GM12878 (cell line): ENCODE measurements around the gene GRXCR1. TPM values are rescaled to one million over a fixed set of nuclear protein-coding genes. Genes with fewer than 3 reads are reported as not detected.
A peak's percentile ranks its signal among the peaks of the same experiment; 100 is the strongest.

Experiments
- ATAC-seq: fragments of 200-7000 bp; cut with Tn5 transposase; 3 replicates; pipeline ENCODE4 v1.9.1; 2020; ENCODE audit warnings: mild to moderate bottlenecking, moderate library complexity
- Bru-seq: library from RNA; stranded (reverse); fragments of 400-500 nt; gene quantifications from one replicate; lab custom pipeline; 2021; lab: Mats Ljungman, UMichigan
- BruChase-seq, 2 experiments: library from RNA; stranded (reverse); fragments of 400-500 nt; gene quantifications; one replicate each; lab custom pipeline; 2021; lab: Mats Ljungman, UMichigan
- BruUV-seq: library from RNA; stranded (reverse); fragments of 400-500 nt; replicated peaks from 2 replicates; lab custom pipeline; 2021; lab: Mats Ljungman, UMichigan
- CTCF ChIA-PET: fragments of 300-600 bp; sonication (Branson Sonifier 250); formaldehyde crosslinking; extraction: SDS; loops from one replicate; lab custom pipeline; 2021; ENCODE audit warnings: inconsistent platforms; lab: Yijun Ruan, JAX
- POLR2A ChIA-PET: fragments of 350-600 bp; formaldehyde crosslinking; extraction: SDS; loops from one replicate; lab custom pipeline; 2021; ENCODE audit warnings: inconsistent platforms; lab: Charles Lee
- RAD21 ChIA-PET: fragments of 300-600 bp; sonication (Branson Sonifier 250); formaldehyde crosslinking; loops from one replicate; lab custom pipeline; 2023; ENCODE audit warnings: antibody characterized with exemption; ENCODE audit not compliant: unreplicated experiment; lab: Charles Lee
- SMC1A ChIA-PET: fragments of 300-600 bp; sonication (Branson Sonifier 250); formaldehyde crosslinking; loops from one replicate; lab custom pipeline; 2023; ENCODE audit not compliant: unreplicated experiment, uncharacterized antibody; lab: Charles Lee
- DNase-seq: peaks from one replicate; pipeline ENCODE4 v3.0.0-alpha.2; 2011; ENCODE audit warnings: low read depth, low spot score
- FAIRE-seq: peaks from 3 replicates; lab custom pipeline; 2011; peaks lifted over from hg19 to GRCh38; lab: Jason Lieb, UNC
- H2AFZ ChIP-seq: 2 replicates; pipeline ENCODE4 v1.6.0; 2011; ENCODE audit warnings: low read depth, low read length, control low read depth; ENCODE audit not compliant: control insufficient read depth
- H3K27ac ChIP-seq: 2 replicates; pipeline ENCODE4 v1.5.1; 2011; ENCODE audit warnings: control low read depth; ENCODE audit not compliant: control insufficient read depth, insufficient read depth
- H3K27me3 ChIP-seq, 2 experiments: replicated peaks in 1 of 2; 2 replicates each; pipeline versions ENCODE4 v1.6.0 to v1.6.1; 2011; ENCODE audit warnings: low read length in 1 of 2; ENCODE audit not compliant: control insufficient read depth in 2 of 2, insufficient read depth in 2 of 2
- H3K36me3 ChIP-seq, 2 experiments: 2 replicates each; pipeline ENCODE4 v1.5.1; 2011; ENCODE audit warnings: low read length in 1 of 2; ENCODE audit not compliant: control insufficient read depth in 2 of 2, insufficient read depth in 2 of 2
- H3K4me1 ChIP-seq: 2 replicates; pipeline ENCODE4 v1.6.1; 2011; ENCODE audit warnings: mild to moderate bottlenecking, low read length, moderate library complexity, mixed read lengths; ENCODE audit not compliant: control insufficient read depth, insufficient read depth
- H3K4me2 ChIP-seq: 2 replicates; pipeline ENCODE4 v1.6.0; 2011; ENCODE audit warnings: control low read depth; ENCODE audit not compliant: control insufficient read depth, insufficient read depth
- H3K4me3 ChIP-seq: fragments of 200-600 bp; sonication (generic); 2 replicates; pipeline ENCODE4 v1.5.1; 2016
- H3K79me2 ChIP-seq: 2 replicates; pipeline ENCODE4 v1.6.0; 2011; ENCODE audit warnings: low read length; ENCODE audit not compliant: control insufficient read depth, insufficient read depth
- H3K9ac ChIP-seq: 2 replicates; pipeline ENCODE4 v1.8.0; 2011; ENCODE audit warnings: low read length, control low read depth, mixed read lengths; ENCODE audit not compliant: control insufficient read depth, insufficient read depth
- H3K9me3 ChIP-seq: replicated peaks from 3 replicates; pipeline ENCODE4 v1.5.1; 2011; ENCODE audit warnings: mild to moderate bottlenecking, low read length; ENCODE audit not compliant: control insufficient read depth, insufficient read depth
- H4K20me1 ChIP-seq: 2 replicates; pipeline ENCODE4 v1.6.0; 2011; ENCODE audit not compliant: control insufficient read depth, insufficient read depth
- ELK1 ChIP-seq: IDR thresholded peaks from 2 replicates; pipeline ENCODE4 v1.6.1; 2012; ENCODE audit warnings: low read depth, low read length, improper control_type of control experiment
- FOXM1 ChIP-seq: IDR thresholded peaks from 2 replicates; pipeline ENCODE4 v1.6.1; 2012; ENCODE audit warnings: low read depth, mild to moderate bottlenecking, inconsistent platforms, low read length, moderate library complexity
- MXI1 ChIP-seq: fragments of 150-350 bp; IDR thresholded peaks from 2 replicates; pipeline ENCODE4 v1.6.1; 2011; ENCODE audit warnings: low read depth, mild to moderate bottlenecking, inconsistent platforms, low read length, improper control_type of control experiment
- NFYA ChIP-seq: IDR thresholded peaks from 2 replicates; pipeline ENCODE4 v1.6.1; 2011; ENCODE audit warnings: low read depth, mild to moderate bottlenecking, low read length, improper control_type of control experiment, borderline replicate concordance
- POLR2A ChIP-seq: IDR thresholded peaks from 2 replicates; pipeline ENCODE4 v1.6.1; 2011; ENCODE audit warnings: low read depth, mild to moderate bottlenecking, low read length
- REST ChIP-seq: IDR thresholded peaks from 2 replicates; pipeline ENCODE4 v1.6.1; 2012; ENCODE audit warnings: mild to moderate bottlenecking, low read depth, low read length
- SMAD1 ChIP-seq: fragments of 450-650 bp; IDR thresholded peaks from 2 replicates; pipeline ENCODE4 v1.6.1; 2018; ENCODE audit warnings: mild to moderate bottlenecking, low read depth; ENCODE audit not compliant: partially characterized antibody
- SP1 ChIP-seq: IDR thresholded peaks from one replicate; pipeline ENCODE4 v1.6.1; 2011; ENCODE audit warnings: low read depth, low read length
- STAT1 ChIP-seq: fragments of 450-650 bp; conservative IDR thresholded peaks from 2 replicates; pipeline ENCODE4 v1.6.1; 2014; ENCODE audit warnings: antibody characterized with exemption, mild to moderate bottlenecking
- SUPT20H ChIP-seq: IDR thresholded peaks from 2 replicates; pipeline ENCODE4 v1.6.1; 2011; ENCODE audit warnings: low read depth, mild to moderate bottlenecking, low read length, moderate library complexity, borderline replicate concordance; ENCODE audit not compliant: control insufficient read depth
- TAF1 ChIP-seq: IDR thresholded peaks from 2 replicates; pipeline ENCODE4 v1.6.1; 2011; ENCODE audit warnings: mild to moderate bottlenecking, low read depth, low read length, borderline replicate concordance
- WGBS: methylation state at CpG from one replicate; pipeline ENCODE4 v1.1.6; 2016; ENCODE audit warnings: low lambda C conversion rate; ENCODE audit not compliant: insufficient replicate concordance, insufficient coverage; ENCODE audit errors: missing lambda C conversion rate; 5-methylcytosine and 5-hydroxymethylcytosine counted together
- in situ Hi-C: fragments of 300-500 bp; cut with MboI; formaldehyde crosslinking; loops from 9 replicates; pipeline ENCODE4 v1.14.3; 2018; ENCODE audit warnings: mixed read lengths
- intact Hi-C: fragments of 100-400 bp; cut with micrococcal nuclease; formaldehyde crosslinking; loops from one replicate; pipeline ENCODE4 v1.14.2; 2022; ENCODE audit not compliant: unreplicated experiment
- long read RNA-seq, 2 experiments: library from polyadenylated mRNA; unstranded; transcript quantifications; one replicate each; pipeline ENCODE4 v2.0.0, GENCODE V29; 2019 to 2020
- polyA minus RNA-seq, 3 experiments: library from RNA; depleted of rRNA, polyadenylated mRNA; stranded (reverse); fragments of >200 nt; gene quantifications; 2 replicates each; pipeline ENCODE4 v1.2.3, GENCODE V29; 2011
- polyA plus RNA-seq, 11 experiments: library from polyadenylated mRNA; depleted of rRNA in 4 of 11; unstranded in 6 of 11; stranded (reverse) in 5 of 11; fragments of >200 nt; fragmentation: Nextera tagmentation in 4 of 11; fragmentation: Illumina TruSeq in 1 of 11; extraction: Ambion mirVana in 4 of 11; extraction: Trizol in 1 of 11; gene quantifications; 1 replicate in 1 of 11; 2 replicates in 10 of 11; pipeline versions ENCODE4 v1.2.1 to v1.2.3, GENCODE V29; 2011 to 2016; ENCODE audit warnings: inconsistent platforms in 2 of 11, missing spikeins in 2 of 11, low read depth in 1 of 11
- total RNA-seq, 4 experiments: library from RNA; depleted of rRNA in 3 of 4; stranded (reverse); fragments of >200 nt in 3 of 4; fragmentation: Illumina TruSeq in 1 of 4; extraction: Trizol in 1 of 4; gene quantifications; 2 replicates each; pipeline versions ENCODE4 v1.2.1 to v1.2.3, GENCODE V29; 2013 to 2021

Gene GRXCR1
- total RNA-seq (2013; cell fraction: nucleolus; rRNA removed) = not detected in 2 replicates
- not detected in 2 replicates for total RNA-seq (2014; rRNA removed)
- total RNA-seq (2014; rRNA removed; fragmentation: Illumina TruSeq; extraction: Trizol) = not detected in 2 replicates
- total RNA-seq (2021) = not detected in 2 replicates
- not detected for polyA plus RNA-seq (2011; ENCODE audit: low read depth)
- polyA plus RNA-seq (2011; rRNA removed) = not detected in 2 replicates
- not detected in 2 replicates for polyA plus RNA-seq (2011; cell fraction: cytosol; rRNA removed)
- polyA plus RNA-seq (2011; cell fraction: nucleus; rRNA removed) = not detected in 2 replicates
- not detected in 2 replicates for polyA plus RNA-seq (2012)
- not detected in 2 replicates for polyA plus RNA-seq (2014; fragmentation: Illumina TruSeq; extraction: Trizol)
- polyA plus RNA-seq (2014; fragmentation: Nextera tagmentation; extraction: Ambion mirVana) = not detected
- not detected in 2 replicates for polyA plus RNA-seq (2014; rRNA removed)
- not detected for polyA plus RNA-seq (2016; fragmentation: Nextera tagmentation; extraction: Ambion mirVana)
- polyA minus RNA-seq (2011; rRNA and poly(A)+ RNA removed) = not detected in 2 replicates
- not detected in 2 replicates for polyA minus RNA-seq (2011; cell fraction: cytosol; rRNA and poly(A)+ RNA removed)
- not detected in 2 replicates for polyA minus RNA-seq (2011; cell fraction: nucleus; rRNA and poly(A)+ RNA removed)
- percentile 2 among the genes with signal in this experiment for Bru-seq, nascent RNA
- BruChase-seq, experiment 1, labeled RNA remaining after a 6-hour chase = percentile 1 among the genes with signal in this experiment
- not detected for BruChase-seq, experiment 2, labeled RNA remaining after a 2-hour chase
- long read RNA-seq, experiment 1 = 0 reads
- long read RNA-seq, experiment 2, partial matches to known transcripts = 0 of 1 reads
- long read RNA-seq, experiment 2, other reads (novel, unspliced or antisense) = 1 of 1 reads

- Histone ChIP-seq H3K36me3 (no peaks in the 10 kb centered on the region), H3K4me2 (no peak within 1 kb of the TSS), H3K4me1 (no peaks in the 10 kb centered on the region), H3K79me2 (no peaks in the 10 kb centered on the region), H3K27me3 (no peaks in the 10 kb centered on the region; a peak in 1 of 4 replicates), H3K27ac (no peak within 1 kb of the TSS), H4K20me1 (no peaks in the 10 kb centered on the region), H2AFZ (no peak within 1 kb of the TSS), H3K4me3 (no peak within 1 kb of the TSS), H3K9ac (no peak within 1 kb of the TSS), H3K9me3 (no peaks in the 10 kb centered on the region)
- FAIRE-seq (no peak), ATAC-seq (no peak), DNase-seq (no peak)
- ChIA-PET SMC1A (no interaction called here), RAD21 (no interaction called here), CTCF (no interaction called here), POLR2A (no interaction called here)
- BruUV-seq = no TSS peak
- TF ChIP-seq MXI1 = no peak
- no peak for TF ChIP-seq STAT1
- TF ChIP-seq SP1 = no peak
- no peak for TF ChIP-seq NFYA
- no peak for TF ChIP-seq SMAD1
- TF ChIP-seq REST = no peak
- TF ChIP-seq SUPT20H = no peak
- TF ChIP-seq TAF1 = no peak
- no peak for TF ChIP-seq POLR2A
- TF ChIP-seq FOXM1 = no peak
- TF ChIP-seq ELK1 = no peak
- intact Hi-C loops (no loop called here), in situ Hi-C loops (no loop called here)
- WGBS = 26% methylated on average over 2 of the region's 2 CpGs
These were observed at the start of gene GRXCR1 for GRCh38 chr4:42892413-42892812. Gene GRXCR1 (plus strand): TSS chr4:42892713. CDS start chr4:42893267, 554 bp downstream.
